Non-pigmented ciliary epithelial cell (primary cell): ENCODE data around the gene OXSR1.
A peak's percentile ranks its signal among the peaks of the same experiment; 100 is the strongest.

Experiments
- DNase-seq: peaks from one replicate; pipeline ENCODE4 v3.0.0-alpha.2; 2010; ENCODE audit warnings: low read depth

OXSR1 gene

GRCh38 chr3:38164952-38165721 lies at the start of gene OXSR1:
Gene OXSR1 (plus strand): TSS chr3:38165537. CDS start chr3:38165877, 340 bp downstream.
- DNase-seq: peak; percentile 99

GRCh38 chr3:38115645-38116427 lies 49.5 kb upstream of the OXSR1 start:
- no peak for DNase-seq

- DNase-seq: no peak
These were observed 48.7 kb upstream of the OXSR1 start for GRCh38 chr3:38116471-38117162.

GRCh38 chr3:38117163-38117716 lies 48.1 kb upstream of the OXSR1 start:
- no peak for DNase-seq

- DNase-seq: no peak
These were observed 47.5 kb upstream of the OXSR1 start for GRCh38 chr3:38117748-38118420.

- DNase-seq: no peak
These were observed 46.7 kb upstream of the OXSR1 start for GRCh38 chr3:38118421-38119247.

- no peak for DNase-seq
These were observed 46.1 kb upstream of the OXSR1 start for GRCh38 chr3:38119248-38119544.

- DNase-seq: no peak
These were observed 45.3 kb upstream of the OXSR1 start for GRCh38 chr3:38119821-38120692.

GRCh38 chr3:38120693-38121450 lies 44.5 kb upstream of the OXSR1 start:
- DNase-seq: no peak

- no peak for DNase-seq
These were observed 43.9 kb upstream of the OXSR1 start for GRCh38 chr3:38121451-38121831.

- no peak for DNase-seq
These were observed 43.4 kb upstream of the OXSR1 start for GRCh38 chr3:38121832-38122461.

- no peak for DNase-seq
These were observed 42.5 kb upstream of the OXSR1 start for GRCh38 chr3:38122712-38123290.

- DNase-seq: no peak
These were observed 40.8 kb upstream of the OXSR1 start for GRCh38 chr3:38124324-38125122.

GRCh38 chr3:38125305-38126120 lies 39.8 kb upstream of the OXSR1 start:
- DNase-seq: no peak

GRCh38 chr3:38126121-38126892 lies 39.0 kb upstream of the OXSR1 start:
- DNase-seq: no peak
